Thyroid gland (tissue), 4 donors: ENCODE data around the gene DENND1A.

Experiments
- POLR2A ChIP-seq, 2 donors: fragments of 450-650 bp; IDR thresholded peaks; one replicate each; pipeline ENCODE4 v1.6.1; 2017; ENCODE audit warnings: antibody characterized with exemption in 2 of 2, mild to moderate bottlenecking in 2 of 2, moderate library complexity in 1 of 2
- TF ChIP-seq, protein P1 (sequence below), 6 experiments: fragments of 200-600 bp in 3 of 6; fragments of 450-650 bp in 3 of 6; sonication (generic) in 3 of 6; IDR thresholded peaks; one replicate each; pipeline ENCODE4 v1.5.1; 2016 to 2019; ENCODE audit warnings: antibody characterized with exemption in 6 of 6, mild to moderate bottlenecking in 2 of 6, inconsistent platforms in 1 of 6, moderate library complexity in 1 of 6

DNA sequence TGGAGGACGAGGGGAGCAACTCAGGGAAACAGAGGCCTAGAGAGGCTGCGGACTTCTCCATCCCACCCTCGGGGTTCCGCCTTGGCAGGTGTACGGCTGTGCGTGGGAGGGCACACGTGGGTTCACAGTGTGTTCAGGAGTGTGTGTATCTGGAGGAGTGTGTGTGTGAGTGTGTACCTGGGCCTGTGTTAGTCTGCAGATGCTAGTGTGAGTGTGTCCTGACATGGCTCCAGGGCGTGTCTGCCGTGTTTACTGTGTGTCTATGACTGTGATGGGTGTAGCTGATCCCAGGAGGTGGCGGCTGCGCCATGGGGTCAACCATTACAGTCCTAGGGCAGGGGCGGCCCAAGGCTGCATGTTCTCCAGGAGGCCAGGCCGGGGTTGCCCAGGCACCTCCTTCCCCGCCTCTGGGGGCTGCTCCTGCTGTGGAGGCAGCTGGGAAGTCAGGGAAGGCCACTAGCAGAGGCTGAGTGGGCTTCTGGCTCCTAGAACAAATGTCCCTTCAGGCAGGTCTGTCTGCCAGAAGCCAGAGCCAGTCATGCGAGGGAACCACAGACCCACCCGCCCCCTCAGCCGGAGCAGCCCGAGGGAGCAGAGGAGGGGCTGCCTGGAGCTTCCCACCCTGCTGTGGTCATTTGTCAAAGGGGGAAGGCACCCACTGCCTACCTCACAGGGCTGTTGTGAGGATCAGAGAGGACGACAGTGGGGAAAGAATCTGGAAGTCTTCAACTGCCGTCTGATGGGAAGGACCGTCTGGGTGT lies 552.5 kb downstream of the DENND1A start:
- TF ChIP-seq, protein P1, sequence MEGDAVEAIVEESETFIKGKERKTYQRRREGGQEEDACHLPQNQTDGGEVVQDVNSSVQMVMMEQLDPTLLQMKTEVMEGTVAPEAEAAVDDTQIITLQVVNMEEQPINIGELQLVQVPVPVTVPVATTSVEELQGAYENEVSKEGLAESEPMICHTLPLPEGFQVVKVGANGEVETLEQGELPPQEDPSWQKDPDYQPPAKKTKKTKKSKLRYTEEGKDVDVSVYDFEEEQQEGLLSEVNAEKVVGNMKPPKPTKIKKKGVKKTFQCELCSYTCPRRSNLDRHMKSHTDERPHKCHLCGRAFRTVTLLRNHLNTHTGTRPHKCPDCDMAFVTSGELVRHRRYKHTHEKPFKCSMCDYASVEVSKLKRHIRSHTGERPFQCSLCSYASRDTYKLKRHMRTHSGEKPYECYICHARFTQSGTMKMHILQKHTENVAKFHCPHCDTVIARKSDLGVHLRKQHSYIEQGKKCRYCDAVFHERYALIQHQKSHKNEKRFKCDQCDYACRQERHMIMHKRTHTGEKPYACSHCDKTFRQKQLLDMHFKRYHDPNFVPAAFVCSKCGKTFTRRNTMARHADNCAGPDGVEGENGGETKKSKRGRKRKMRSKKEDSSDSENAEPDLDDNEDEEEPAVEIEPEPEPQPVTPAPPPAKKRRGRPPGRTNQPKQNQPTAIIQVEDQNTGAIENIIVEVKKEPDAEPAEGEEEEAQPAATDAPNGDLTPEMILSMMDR (IDR thresholded peaks at IDR 0.05): no peak
- no peak for TF ChIP-seq POLR2A (IDR thresholded peaks at IDR 0.05)
